ENCODE results near the gene FIGNL1.
"Not testable (repeated sequence)": the region's sequence is repeated elsewhere in the genome, so short reads cannot be mapped to it uniquely, and the experiment has no call there.

FIGNL1 gene

GRCh38 chr7:50471970-50472369, 21.8 kb upstream of the FIGNL1 start:
- no peak for DNase-seq

DNA sequence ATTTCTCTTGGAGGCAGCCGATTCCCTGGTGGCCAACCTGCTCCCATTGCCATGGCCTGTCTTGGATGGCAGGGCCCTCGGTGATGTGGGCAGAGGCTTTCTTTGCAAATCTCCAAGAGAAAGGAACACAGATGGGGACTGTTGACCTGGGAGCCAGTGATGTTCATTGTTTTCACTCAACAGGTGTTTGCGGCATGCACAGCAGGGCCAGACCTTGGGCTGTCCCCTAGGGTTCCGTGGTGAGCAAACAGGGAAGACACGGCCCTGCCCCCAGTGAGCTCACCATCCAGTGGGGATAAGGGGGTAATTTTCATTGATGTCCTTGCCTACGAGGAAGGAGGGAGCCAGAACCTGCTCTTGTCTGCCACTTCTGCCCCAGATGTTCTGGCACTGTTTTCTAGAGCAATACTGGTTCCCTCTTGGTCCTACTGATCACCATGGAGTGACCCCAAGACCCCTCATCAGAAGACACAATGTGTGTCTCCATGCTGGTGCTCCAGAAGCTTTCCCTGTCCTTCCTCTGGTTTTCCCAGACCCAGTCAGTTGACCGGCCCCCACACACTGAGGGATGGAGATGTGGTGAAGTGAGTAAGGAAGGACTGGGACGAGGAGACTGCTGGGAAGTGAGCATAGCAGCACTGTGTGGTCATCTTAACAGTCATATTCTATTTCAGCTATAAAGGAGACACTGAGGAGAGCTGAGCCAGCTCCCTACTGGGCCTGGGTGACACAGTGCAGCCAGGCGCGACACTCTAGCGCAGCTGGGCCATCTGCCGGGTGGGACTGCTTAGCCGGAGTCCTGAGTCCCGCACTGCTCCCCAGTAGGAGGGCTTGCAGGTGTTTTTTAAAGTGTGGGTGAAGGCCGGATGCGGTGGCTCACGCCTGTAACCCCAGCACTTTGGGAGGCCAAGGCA, 20.4 kb upstream of the FIGNL1 start:
- DNase-seq = no peak

GRCh38 chr7:50469181-50469580, 19.0 kb upstream of the FIGNL1 start:
- no peak for DNase-seq

DNA sequence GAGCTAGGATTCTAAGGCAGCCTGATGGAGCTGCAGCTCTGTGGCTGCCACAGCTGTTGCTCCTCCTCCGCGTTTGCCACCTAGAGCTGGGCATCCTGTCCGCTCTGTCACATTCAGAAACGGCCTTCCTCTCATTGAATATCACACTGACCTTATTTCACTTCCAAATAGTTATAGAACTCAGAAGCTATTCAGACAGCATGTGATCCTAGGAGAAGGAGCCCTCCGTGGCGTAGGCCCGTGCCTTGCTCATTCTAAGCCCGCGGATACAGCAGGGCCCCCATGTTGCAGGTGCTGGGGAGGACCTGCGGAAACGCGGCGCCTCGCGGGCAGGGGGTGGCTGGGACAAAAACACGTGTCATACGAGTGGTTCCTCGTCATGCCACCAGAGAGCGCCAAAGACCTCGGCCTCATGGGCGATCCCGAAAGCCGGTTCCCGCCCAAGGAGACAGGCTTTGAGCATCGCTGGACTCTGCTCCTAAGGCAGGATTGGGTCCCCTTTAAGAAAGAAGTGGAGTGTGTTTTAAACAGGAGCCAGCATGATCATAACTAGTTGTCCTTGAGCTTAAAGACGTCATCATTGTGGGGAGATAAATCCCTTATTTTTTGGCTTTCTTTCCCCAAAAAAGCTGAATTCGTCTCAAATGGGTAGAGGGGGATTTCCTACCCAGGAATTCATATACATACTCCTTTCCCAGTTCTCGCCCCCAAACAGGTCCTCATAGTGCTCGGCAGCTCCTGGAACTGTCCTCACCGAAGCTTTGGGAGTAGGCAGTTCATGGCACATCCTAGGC, 17.9 kb upstream of the FIGNL1 start:
- DNase-seq = peak; percentile 82

- no peak for DNase-seq
Observed at GRCh38 chr7:50466815-50467585, 16.9 kb upstream of the FIGNL1 start.

- DNase-seq = no peak
Observed at GRCh38 chr7:50463035-50463434, 12.9 kb upstream of the FIGNL1 start.

GRCh38 chr7:50462361-50462760, 12.2 kb upstream of the FIGNL1 start:
- DNase-seq = no peak

DNA sequence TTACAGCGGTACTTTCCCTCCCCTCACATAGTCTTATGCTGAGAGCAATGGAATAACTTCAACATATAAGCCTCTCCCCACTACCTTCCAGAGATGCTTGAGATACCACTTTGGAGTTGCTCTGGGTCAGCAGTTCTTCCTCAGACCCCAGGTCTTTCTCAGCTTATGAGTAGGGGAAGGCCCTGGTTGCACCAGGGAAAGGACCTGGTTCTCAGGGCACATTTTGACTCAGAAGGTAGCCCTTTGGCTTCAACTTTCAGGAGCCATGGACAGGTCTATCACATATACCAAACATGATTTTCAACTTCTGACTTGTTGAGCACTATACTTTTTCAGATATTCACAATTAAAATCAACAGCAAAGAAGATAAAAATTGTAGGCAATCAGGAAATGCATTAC, 11.5 kb upstream of the FIGNL1 start:
- DNase-seq = no peak

DNA sequence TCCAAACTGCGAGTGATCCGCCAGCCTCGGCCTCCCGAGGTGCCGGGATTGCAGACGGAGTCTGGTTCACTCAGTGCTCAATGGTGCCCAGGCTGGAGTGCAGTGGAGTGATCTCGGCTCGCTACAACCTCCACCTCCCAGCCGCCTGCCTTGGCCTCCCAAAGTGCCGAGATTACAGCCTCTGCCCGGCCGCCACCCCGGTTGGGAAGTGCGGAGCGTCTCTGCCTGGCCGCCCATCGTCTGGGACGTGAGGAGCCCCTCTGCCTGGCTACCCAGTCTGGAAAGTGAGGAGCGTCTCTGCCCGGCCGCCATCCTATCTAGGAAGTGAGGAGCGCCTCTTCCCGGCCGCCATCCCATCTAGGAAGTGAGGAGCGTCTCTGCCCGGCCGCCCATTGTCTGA, 9.0 kb upstream of the FIGNL1 start:
- not testable (repeated sequence) for DNase-seq

DNA sequence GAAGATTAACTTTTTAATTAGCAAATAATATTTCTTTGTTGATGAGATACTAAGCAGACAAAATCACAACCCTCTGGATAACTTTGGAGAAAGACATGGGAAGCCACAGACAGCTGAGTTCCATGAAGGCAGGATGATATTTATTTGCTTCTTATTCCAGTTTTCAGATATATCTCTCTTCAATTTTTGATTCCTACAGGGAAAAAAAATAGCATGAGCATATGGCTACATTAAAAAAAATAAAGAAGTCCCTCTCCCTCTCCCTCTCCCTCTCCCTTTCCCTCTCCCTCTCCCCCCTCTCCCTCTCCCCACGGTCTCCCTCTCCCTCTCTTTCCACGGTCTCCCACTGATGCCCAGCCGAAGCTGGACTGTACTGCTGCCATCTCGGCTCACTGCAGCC, 8.5 kb upstream of the FIGNL1 start:
- not testable (repeated sequence) for DNase-seq

DNA sequence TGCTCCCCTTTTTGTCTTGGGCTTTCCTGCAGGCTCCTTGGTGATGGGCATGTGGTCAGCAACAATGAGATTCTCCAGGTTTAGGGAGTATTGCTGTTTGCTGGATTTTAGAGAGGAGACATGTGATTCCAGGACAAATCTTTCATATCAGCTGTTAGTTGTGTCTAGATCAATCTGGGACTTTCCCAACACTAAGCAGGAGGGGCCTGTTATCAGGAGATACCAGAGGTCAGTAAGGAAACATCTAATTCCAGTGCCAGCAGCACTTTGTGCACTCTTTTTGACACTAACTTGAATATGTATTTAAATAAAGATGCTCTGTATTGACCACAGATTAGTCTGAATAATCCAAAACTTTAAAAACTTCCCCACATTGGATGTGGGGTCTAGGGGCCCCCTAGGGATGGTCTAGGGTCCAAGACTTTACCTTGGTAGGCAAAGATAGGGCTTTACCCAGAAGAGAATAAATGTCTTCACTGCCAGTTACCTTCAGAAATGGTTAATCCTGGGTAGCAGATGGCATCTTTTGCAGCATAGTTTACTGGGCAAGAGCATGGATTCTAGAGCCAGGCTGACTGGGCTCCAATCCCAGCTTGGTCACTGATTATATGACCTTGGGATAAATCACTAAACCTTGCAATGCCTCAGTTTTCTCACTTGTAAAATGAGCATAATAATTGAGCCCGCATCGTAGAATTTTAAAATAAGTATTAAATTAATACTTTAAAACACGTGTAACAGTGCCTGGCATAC, 6.4 kb upstream of the FIGNL1 start:
- DNase-seq = no peak

DNA sequence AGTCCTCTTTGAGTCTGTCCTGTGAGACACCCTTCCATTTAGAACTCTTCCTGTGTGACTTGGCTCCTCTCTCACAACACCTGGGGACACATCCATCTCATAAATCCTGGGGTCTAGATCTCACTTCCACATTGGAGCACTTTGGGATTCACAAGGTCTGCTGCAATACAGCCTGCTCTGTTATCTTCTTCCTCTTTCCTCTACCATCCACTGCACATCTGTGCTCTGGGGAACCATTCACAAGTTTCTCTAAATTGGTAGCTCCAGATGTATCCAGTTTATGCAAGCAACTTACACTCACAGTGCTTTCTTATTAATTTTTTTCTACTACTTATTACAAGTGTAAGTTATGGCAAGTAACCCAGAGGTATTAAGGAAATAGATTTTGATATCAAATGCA, 5.5 kb upstream of the FIGNL1 start:
- no peak for DNase-seq

DNA sequence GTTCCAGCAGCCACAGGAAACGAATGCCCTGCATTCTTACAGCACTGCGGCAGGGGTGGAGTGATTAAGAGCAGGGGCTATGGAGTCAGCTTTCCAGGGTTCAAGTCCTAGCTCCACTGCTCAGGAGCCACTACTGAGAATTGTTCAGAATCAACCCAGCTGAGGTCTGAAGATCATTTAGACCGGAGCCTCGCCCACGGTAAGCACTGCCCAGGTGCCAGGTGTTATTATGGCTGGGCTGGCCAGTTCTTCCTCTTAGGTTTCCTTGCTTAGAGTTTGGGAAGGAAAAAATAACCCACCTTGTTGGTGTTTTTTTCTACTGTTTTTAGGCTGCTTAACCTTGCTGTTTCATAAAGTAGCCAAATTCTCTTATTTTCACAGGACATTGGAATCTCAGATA, 4.8 kb upstream of the FIGNL1 start:
- no peak for DNase-seq

DNA sequence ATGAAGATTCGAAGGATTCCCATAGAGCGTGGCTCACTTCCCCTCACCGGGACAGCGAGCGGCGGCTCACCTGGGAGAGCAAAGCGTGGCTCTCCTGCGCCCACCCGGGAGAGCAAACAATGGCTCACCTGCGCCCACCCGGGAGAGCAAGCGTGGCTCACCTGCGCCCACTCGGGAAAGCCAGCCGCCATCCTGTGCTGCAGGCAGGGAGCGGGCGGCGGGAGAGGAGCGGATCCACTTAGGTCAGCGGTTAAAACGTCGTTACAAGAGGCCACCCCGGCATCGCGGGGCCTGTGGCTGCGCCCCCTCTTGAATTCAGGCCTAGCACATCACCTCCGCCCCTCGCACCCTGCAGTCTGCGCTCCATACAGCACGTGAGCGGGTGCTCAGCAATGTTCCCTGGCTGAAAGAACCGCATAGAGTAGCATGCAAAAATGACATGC, 461 bp upstream of the FIGNL1 start:
- DNase-seq = no peak

DNA sequence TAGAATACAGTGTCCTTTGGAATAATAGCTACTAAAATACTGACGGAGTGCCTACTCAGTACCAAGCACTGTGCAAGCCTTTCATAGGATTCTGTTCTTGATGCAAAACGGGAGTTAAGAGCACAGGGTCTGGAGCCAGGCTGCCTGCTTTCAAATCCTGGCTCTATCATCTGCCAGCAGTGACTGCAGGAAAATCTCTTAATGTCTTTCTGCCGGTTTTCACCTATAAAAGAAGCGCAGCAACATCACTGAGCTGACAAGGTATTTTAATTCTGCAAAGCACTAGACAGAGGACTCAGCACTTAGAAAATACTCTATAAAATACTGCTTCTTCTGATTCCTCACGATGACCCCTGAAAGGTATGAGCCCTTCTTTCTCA, 659 bp downstream of the FIGNL1 start:
- no peak for DNase-seq

DNA sequence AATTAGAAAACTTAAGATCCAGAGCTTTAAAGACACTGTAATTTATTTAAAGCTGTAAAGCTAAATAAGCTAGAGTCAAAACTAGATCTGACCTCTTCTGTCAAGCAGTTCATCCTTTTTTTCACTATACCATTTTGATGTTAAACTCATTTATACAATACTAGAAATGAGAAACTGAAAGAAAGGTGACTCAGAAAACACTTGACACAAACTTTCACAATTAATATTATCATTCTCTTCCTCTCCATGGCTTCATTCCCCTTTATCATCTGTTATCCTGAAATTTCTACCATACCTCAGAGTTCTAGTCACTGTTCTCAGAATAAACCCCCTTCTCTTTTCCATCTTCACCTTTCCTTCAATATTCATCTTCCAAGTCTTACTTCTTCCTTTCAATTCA, 1.3 kb downstream of the FIGNL1 start:
- no peak for DNase-seq

GRCh38 chr7:50446542-50446960, 3.6 kb downstream of the FIGNL1 start:
- DNase-seq = no peak

GRCh38 chr7:50436133-50436806, 13.9 kb downstream of the FIGNL1 start:
- DNase-seq = no peak

DNA sequence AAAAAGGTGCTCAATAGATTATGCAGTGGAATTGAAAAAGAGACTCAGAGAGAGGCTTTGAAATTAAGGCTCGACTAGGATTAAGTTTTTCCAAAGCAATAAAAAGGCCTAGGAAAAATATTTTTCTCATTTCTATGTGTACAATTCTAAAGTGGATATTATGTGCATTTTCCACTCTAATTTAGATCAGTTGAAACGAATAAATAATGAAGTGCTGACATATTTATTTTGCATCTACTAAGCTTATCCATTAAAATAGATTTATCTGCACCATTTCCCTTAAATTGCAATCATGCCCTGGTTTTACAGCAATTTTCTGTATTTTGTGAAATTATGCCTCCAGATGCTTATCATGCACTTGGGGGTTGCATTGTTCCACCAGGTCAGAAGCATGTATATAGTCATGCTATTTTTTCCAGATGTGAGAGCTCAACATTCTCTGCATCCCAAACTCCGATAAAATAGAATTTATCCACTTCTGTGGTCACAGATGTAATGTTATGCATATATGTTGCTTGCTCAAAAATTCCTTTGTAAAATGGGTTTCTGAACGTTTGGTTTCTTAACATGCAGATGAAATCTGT, 18.3 kb downstream of the FIGNL1 start:
- no peak for DNase-seq

GRCh38 chr7:50431316-50431715, 18.8 kb downstream of the FIGNL1 start:
- no peak for DNase-seq

- DNase-seq = no peak
Observed at GRCh38 chr7:50428911-50429310, 21.2 kb downstream of the FIGNL1 start.

GRCh38 chr7:50427518-50427917, 22.6 kb downstream of the FIGNL1 start:
- no peak for DNase-seq
